ENCODE measurements around the gene GLB1L2.

GRCh38 chr11:134399293-134399654 lies 67.5 kb downstream of the GLB1L2 start:
- TF ChIP-seq ELF4 (IDR thresholded peaks at IDR 0.05) = no peak
- TF ChIP-seq SP1 (IDR thresholded peaks at IDR 0.05) = no peak
- no peak for TF ChIP-seq BHLHE40 (IDR thresholded peaks at IDR 0.05; ENCODE audit: borderline replicate concordance)
